HG02610 (cell line): ENCODE results near the gene KLHL2.
"Not testable (repeated sequence)": the region's sequence is repeated elsewhere in the genome, so short reads cannot be mapped to it uniquely, and the experiment has no call there.

ENCODE experiments used
- ATAC-seq: cut with Tn5 transposase; IDR thresholded peaks from one replicate; pipeline ENCODE4 v1.9.1; 2021; ENCODE audit warnings: mild to moderate bottlenecking, moderate library complexity; ENCODE audit not compliant: unreplicated experiment

Gene KLHL2, protein sequence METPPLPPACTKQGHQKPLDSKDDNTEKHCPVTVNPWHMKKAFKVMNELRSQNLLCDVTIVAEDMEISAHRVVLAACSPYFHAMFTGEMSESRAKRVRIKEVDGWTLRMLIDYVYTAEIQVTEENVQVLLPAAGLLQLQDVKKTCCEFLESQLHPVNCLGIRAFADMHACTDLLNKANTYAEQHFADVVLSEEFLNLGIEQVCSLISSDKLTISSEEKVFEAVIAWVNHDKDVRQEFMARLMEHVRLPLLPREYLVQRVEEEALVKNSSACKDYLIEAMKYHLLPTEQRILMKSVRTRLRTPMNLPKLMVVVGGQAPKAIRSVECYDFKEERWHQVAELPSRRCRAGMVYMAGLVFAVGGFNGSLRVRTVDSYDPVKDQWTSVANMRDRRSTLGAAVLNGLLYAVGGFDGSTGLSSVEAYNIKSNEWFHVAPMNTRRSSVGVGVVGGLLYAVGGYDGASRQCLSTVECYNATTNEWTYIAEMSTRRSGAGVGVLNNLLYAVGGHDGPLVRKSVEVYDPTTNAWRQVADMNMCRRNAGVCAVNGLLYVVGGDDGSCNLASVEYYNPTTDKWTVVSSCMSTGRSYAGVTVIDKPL

GRCh38 chr4:165207431-165208220, at the start of gene KLHL2:
Gene KLHL2 (plus strand): TSS chr4:165207561. CDS start chr4:165207877, 316 bp downstream.
- ATAC-seq: peak; percentile 94

DNA sequence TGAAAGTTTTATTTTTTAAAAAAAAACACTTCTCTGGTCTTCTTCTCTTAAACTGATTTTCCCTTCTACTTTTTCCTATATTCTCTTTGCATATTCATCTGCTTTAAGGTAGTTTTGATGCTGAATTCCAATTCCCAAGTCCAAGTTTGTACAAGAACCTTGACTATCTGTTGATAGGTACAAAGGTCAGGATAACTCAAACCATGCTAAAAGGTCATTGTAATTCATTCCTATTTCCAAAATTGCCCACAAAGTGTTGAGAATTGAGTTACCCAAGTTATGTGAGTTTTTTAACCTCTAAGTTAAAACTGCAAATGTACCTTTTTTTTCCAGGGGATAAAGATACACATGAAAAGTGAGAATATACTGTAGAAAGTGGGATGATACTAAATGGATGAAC, 48.6 kb upstream of the KLHL2 start:
- ATAC-seq: no peak

GRCh38 chr4:165164257-165164656, 43.1 kb upstream of the KLHL2 start:
- ATAC-seq: no peak

DNA sequence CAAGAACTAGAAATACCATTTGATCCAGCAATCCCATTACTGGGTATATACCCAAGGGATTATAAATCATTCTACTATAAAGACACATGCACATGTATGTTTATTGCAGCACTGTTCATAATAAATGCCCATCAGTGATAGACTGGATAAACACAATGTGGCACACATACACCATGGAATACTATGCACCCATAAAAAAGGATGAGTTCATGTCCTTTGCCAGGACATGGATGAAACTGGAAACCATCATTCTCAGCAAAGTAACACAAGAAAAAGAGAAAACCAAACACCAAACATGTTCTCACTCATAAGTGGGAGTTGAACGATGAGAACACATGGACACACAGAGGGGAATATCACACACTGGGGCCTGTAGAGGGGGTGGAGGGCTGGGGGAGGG, 40.5 kb upstream of the KLHL2 start:
- ATAC-seq: not testable (repeated sequence)

- ATAC-seq: no peak
Observed at GRCh38 chr4:165167650-165168049, 39.7 kb upstream of the KLHL2 start.

DNA sequence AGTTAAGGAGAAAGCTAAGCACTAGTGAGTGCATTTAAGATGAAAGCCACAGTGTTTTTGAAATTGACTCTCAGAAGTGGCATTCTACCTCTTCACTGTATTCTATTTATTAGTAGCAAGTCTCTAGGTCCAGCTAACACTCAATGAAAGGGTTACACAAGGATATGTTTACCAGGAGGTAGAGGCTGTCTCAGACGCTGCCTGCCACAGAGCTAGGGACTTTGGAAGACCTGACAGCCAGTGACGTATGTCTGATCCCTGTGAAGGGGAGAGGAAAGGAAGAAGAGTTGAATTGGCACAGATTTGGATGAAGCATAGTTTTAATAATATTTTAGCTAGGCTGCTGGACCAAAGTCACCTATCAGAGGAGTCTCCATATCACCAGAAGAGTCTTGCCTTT, 36.5 kb upstream of the KLHL2 start:
- no peak for ATAC-seq

- ATAC-seq: not testable (repeated sequence)
Observed at GRCh38 chr4:165175470-165175869, 31.9 kb upstream of the KLHL2 start.

DNA sequence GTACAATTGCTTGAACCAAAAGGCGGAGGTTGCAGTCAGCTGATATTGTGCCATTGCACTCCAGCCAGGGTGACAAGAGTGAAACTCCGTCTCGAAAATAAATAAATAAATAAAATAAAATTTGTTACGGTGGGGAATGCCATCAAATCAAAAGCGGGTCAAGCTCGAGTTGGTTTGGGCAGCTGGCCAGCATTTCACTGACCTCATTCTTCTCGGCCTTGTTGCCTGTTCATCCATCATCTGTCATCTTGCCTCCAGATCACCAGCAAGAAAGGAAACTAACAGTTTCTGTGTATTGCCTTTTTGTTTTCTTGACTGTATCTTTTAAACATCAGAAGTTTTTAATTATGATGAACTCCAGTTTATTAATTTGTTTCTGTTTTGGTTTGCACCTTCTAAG, 31.5 kb upstream of the KLHL2 start:
- ATAC-seq: no peak

GRCh38 chr4:165177725-165178666, 29.4 kb upstream of the KLHL2 start:
- peak; percentile 89 for ATAC-seq

- no peak for ATAC-seq
Observed at GRCh38 chr4:165184220-165184619, 23.1 kb upstream of the KLHL2 start.

GRCh38 chr4:165184998-165185397, 22.4 kb upstream of the KLHL2 start:
- not testable (repeated sequence) for ATAC-seq

- ATAC-seq: no peak
Observed at GRCh38 chr4:165185448-165185847, 21.9 kb upstream of the KLHL2 start.

- ATAC-seq: peak; percentile 74
Observed at GRCh38 chr4:165190591-165191347, 16.6 kb upstream of the KLHL2 start.

- peak; percentile 5 for ATAC-seq
Observed at GRCh38 chr4:165191348-165191656, 16.1 kb upstream of the KLHL2 start.

DNA sequence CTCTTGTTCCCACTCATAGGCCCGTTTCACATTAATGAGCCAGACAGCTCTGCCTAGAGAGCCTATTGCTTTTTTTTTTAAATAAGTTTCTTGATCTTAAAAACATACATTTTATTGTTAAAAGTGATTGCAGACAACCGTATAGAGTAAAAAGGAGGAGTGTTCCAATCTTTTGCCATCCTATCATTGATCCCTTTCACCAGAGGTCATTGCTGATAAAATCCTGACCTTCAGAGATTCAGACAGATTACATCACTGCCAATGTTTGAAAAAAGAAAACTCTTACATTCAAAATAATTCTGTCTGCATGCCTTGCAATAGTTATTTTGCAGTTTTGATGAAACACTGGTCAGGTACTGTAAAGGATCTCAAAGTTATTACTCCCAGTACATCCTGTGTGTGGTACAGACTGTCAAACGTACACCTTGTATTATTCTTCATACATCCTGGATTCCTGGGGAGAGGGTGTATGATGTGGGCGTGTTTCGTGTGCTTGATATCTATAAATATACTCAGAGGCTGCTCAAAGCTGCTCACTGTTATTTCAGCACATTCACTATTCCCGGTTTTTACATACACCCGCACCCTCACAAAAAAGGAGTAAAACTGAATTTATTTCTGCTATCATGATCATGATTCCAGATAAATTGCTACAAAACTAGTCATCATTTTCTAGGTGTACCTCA, 15.4 kb upstream of the KLHL2 start:
- no peak for ATAC-seq

GRCh38 chr4:165192500-165192898, 14.9 kb upstream of the KLHL2 start:
- no peak for ATAC-seq

DNA sequence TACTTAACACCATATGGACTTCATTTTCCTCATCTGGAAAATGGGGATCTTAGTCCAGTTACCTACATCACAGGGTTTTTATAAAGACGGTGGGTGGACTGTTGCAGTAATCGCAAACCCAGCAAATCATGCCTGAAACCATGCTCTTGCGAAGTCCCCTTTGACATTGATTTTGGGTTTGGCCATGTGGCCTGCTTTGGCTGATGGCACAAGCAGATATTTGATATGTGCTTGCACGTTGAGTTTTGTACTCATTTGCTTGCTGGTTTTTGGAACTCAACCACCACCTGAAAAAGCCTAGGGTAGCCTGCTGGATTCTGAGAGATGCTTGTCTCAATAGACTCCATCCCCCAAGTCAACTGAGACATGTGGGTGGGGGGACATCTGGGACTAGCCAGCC, 14.4 kb upstream of the KLHL2 start:
- no peak for ATAC-seq

- no peak for ATAC-seq
Observed at GRCh38 chr4:165194368-165194767, 13.0 kb upstream of the KLHL2 start.

DNA sequence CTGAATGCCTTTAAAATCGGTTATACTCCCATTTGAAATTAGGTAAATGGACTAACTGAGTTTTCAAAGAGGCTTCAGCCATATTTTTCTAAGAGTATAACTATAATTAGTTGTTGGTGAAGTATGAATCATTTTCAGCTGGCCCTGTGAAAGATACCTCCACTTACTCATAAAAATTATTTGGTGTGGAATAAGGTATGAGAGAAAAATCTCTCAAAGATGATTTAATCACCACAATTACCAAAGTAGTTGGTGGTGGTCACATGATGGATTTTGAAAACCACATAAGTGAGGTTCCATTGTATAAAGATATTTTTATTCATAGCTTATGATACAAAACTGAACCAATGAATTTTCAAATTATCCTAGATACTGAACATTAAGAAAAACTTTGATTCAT, 9.0 kb upstream of the KLHL2 start:
- no peak for ATAC-seq
